ENCODE results near the gene MAP2K3.

MAP2K3 gene

GRCh38 chr17:21289902-21290571, 5.5 kb downstream of the MAP2K3 start:
- H3K27me3 ChIP-seq (ENCODE audit: control insufficient read depth, insufficient read depth, low read length, poor library complexity, severe bottlenecking): no peaks in the 10 kb centered on the region
- H3K9me3 ChIP-seq (ENCODE audit: control insufficient read depth, low read length): no peaks in the 10 kb centered on the region
- no peak overlapping the region for H3K4me3 ChIP-seq (ENCODE audit: insufficient read depth, low read depth, low read length)
- no peak overlapping the region for H3K27ac ChIP-seq (ENCODE audit: insufficient read depth, low read depth, low read length, poor library complexity, severe bottlenecking)
- H3K4me1 ChIP-seq (ENCODE audit: control insufficient read depth, insufficient read depth, low read length): peaks cover 13% of the 10 kb centered on the region
- H3K36me3 ChIP-seq (ENCODE audit: control insufficient read depth, insufficient read depth, low read length): no peaks in the 10 kb centered on the region
- 90 to 91% methylated on average over 18 of the region's 18 CpGs for WGBS, 2 experiments

GRCh38 chr17:21291357-21291756, 6.8 kb downstream of the MAP2K3 start:
- Histone ChIP-seq H3K4me3 (ENCODE audit: insufficient read depth, low read depth, low read length) (no peak overlapping the region), H3K27me3 (ENCODE audit: control insufficient read depth, insufficient read depth, low read length, poor library complexity, severe bottlenecking) (no peaks in the 10 kb centered on the region), H3K9me3 (ENCODE audit: control insufficient read depth, low read length) (no peaks in the 10 kb centered on the region), H3K4me1 (ENCODE audit: control insufficient read depth, insufficient read depth, low read length) (peaks cover 3% of the 10 kb centered on the region), H3K27ac (ENCODE audit: insufficient read depth, low read depth, low read length, poor library complexity, severe bottlenecking) (no peak overlapping the region), H3K36me3 (ENCODE audit: control insufficient read depth, insufficient read depth, low read length) (no peaks in the 10 kb centered on the region)
- WGBS, 2 experiments: 81 to 82% methylated on average over 10 of the region's 10 CpGs

DNA sequence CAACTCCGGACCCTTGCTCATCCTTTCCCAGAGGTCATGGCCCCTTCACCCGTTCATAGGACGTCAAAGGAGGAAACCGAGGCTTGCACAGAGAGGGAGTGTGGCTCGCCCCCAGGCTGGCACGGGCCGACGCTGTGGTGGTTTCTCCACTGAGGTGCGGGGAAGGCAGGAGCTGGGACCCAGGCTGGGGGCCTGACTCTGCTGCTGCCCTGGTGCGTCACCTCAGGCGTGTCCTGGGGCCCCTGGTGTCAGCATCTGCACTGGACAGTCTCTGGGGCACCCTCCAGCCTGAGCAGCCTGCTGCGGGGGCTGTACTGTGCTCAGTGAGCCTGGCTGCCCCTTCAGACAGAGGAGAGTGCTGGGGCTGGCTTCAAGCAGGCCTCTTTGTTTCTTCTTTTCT, 7.4 kb downstream of the MAP2K3 start:
- 67 to 68% methylated on average over 12 of the region's 12 CpGs for WGBS, 2 experiments
- no peaks in the 10 kb centered on the region for H3K4me1 ChIP-seq (ENCODE audit: control insufficient read depth, insufficient read depth, low read length)
- H3K4me3 ChIP-seq (ENCODE audit: insufficient read depth, low read depth, low read length): no peak overlapping the region
- no peaks in the 10 kb centered on the region for H3K9me3 ChIP-seq (ENCODE audit: control insufficient read depth, low read length)
- H3K27ac ChIP-seq (ENCODE audit: insufficient read depth, low read depth, low read length, poor library complexity, severe bottlenecking): no peak overlapping the region
- H3K36me3 ChIP-seq (ENCODE audit: control insufficient read depth, insufficient read depth, low read length): no peaks in the 10 kb centered on the region
- H3K27me3 ChIP-seq (ENCODE audit: control insufficient read depth, insufficient read depth, low read length, poor library complexity, severe bottlenecking): no peaks in the 10 kb centered on the region

DNA sequence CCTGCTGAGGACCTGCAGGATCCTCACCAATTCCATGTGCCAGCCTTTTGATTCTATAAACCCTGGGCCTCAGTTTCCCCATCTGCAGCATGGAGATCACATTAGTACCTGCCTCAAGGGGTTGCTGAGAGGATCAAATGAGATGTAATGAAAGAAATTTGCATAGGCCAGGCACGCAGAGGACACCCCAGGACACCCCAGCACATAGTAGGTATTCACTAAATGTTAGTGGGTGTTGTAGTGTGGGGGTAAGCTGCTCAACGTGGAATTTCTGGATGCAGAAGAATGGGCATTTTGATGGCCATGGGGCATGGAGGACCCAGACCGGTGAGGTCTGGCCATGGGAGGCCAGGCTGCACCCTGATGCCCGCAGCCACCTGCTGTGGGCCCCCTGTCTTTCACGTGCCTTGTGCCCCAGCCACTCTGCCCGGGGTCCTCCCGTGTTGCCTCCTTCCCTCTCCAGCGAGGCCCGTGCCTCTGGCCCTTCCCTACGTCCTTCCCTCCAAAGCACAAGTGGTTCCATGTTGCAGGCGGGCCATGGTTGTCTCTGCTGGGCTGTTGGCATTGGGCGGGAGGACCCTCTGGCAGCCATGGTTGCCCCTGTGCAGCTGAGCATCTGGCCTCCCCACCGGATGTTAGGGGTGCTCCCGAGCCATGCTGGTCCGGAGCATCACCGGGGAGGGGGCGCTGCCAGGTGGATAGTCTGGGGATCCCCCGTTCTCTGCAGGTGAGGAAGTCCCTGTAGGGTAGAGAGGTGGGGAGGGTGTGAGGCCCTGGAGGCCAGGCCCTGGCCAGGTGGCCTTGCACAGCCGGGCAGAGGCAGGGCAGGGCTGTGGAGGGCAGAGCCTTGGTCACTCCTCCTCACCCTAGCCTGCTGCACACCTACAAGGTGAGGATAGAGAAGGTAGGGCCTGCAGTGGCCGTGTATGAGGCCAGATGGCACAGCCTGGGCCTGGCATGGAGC, 8.6 kb downstream of the MAP2K3 start:
- Histone ChIP-seq H3K27me3 (ENCODE audit: control insufficient read depth, insufficient read depth, low read length, poor library complexity, severe bottlenecking) (no peaks in the 10 kb centered on the region), H3K36me3 (ENCODE audit: control insufficient read depth, insufficient read depth, low read length) (no peaks in the 10 kb centered on the region), H3K27ac (ENCODE audit: insufficient read depth, low read depth, low read length, poor library complexity, severe bottlenecking) (no peak overlapping the region), H3K4me1 (ENCODE audit: control insufficient read depth, insufficient read depth, low read length) (no peaks in the 10 kb centered on the region), H3K9me3 (ENCODE audit: control insufficient read depth, low read length) (no peaks in the 10 kb centered on the region), H3K4me3 (ENCODE audit: insufficient read depth, low read depth, low read length) (no peak overlapping the region)
- WGBS, 2 experiments: 83 to 85% methylated on average over 20 of the region's 20 CpGs

GRCh38 chr17:21293831-21294210, 9.3 kb downstream of the MAP2K3 start:
- H3K27me3 ChIP-seq (ENCODE audit: control insufficient read depth, insufficient read depth, low read length, poor library complexity, severe bottlenecking): no peaks in the 10 kb centered on the region
- no peaks in the 10 kb centered on the region for H3K9me3 ChIP-seq (ENCODE audit: control insufficient read depth, low read length)
- 61 to 65% methylated on average over 10 of the region's 10 CpGs for WGBS, 2 experiments
- H3K27ac ChIP-seq (ENCODE audit: insufficient read depth, low read depth, low read length, poor library complexity, severe bottlenecking): no peak overlapping the region
- no peaks in the 10 kb centered on the region for H3K36me3 ChIP-seq (ENCODE audit: control insufficient read depth, insufficient read depth, low read length)
- H3K4me1 ChIP-seq (ENCODE audit: control insufficient read depth, insufficient read depth, low read length): no peaks in the 10 kb centered on the region
- H3K4me3 ChIP-seq (ENCODE audit: insufficient read depth, low read depth, low read length): no peak overlapping the region

DNA sequence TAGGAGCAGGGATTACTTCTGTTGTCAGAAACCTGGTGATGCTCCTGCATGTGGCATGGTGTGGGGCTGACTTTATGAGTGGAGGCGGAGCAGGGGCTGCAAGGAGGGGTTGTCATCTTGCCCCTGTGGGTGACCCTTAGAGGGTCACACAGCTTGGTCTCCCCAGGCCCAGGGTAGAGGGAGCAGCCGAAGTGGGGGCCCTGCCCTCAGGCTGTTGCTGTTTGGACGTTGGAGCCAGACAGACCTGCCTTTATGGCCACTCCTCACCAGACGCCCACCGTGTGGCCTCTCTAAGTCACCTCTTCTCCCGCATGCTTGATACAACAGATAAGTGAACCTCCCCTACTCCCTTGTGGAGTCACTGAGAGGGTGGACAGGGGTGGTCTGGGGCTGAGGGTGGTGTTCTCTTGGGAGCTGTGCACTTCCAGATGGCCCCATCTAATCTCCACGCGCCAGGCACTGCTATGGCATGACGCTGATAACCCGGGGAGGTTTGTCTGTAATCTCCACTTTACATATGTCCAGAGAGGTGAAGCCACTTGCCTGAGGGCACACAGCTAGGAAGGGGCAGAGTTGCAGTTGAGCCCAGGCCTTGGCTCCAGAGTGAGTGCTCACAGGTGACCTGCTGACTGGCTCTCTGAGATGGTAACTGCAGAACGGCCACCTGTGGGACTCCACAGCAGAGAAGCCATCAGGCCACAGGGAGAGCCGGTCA, 10.0 kb downstream of the MAP2K3 start:
- Histone ChIP-seq H3K4me3 (ENCODE audit: insufficient read depth, low read depth, low read length) (no peak overlapping the region), H3K9me3 (ENCODE audit: control insufficient read depth, low read length) (no peaks in the 10 kb centered on the region), H3K27me3 (ENCODE audit: control insufficient read depth, insufficient read depth, low read length, poor library complexity, severe bottlenecking) (no peaks in the 10 kb centered on the region), H3K4me1 (ENCODE audit: control insufficient read depth, insufficient read depth, low read length) (no peaks in the 10 kb centered on the region), H3K36me3 (ENCODE audit: control insufficient read depth, insufficient read depth, low read length) (no peaks in the 10 kb centered on the region), H3K27ac (ENCODE audit: insufficient read depth, low read depth, low read length, poor library complexity, severe bottlenecking) (no peak overlapping the region)
- WGBS, 2 experiments: 69 to 71% methylated on average over 12 of the region's 12 CpGs

GRCh38 chr17:21295036-21295952, 10.8 kb downstream of the MAP2K3 start:
- H3K36me3 ChIP-seq (ENCODE audit: control insufficient read depth, insufficient read depth, low read length): peaks cover 2% of the 10 kb centered on the region
- H3K27me3 ChIP-seq (ENCODE audit: control insufficient read depth, insufficient read depth, low read length, poor library complexity, severe bottlenecking): no peaks in the 10 kb centered on the region
- no peak overlapping the region for H3K27ac ChIP-seq (ENCODE audit: insufficient read depth, low read depth, low read length, poor library complexity, severe bottlenecking)
- H3K9me3 ChIP-seq (ENCODE audit: control insufficient read depth, low read length): no peaks in the 10 kb centered on the region
- no peaks in the 10 kb centered on the region for H3K4me1 ChIP-seq (ENCODE audit: control insufficient read depth, insufficient read depth, low read length)
- H3K4me3 ChIP-seq (ENCODE audit: insufficient read depth, low read depth, low read length): no peak overlapping the region
- WGBS, 2 experiments: 82 to 84% methylated on average over 19 of the region's 19 CpGs

- WGBS, 2 experiments: 78 to 79% methylated on average over 22 of the region's 22 CpGs
- no peak overlapping the region for H3K4me3 ChIP-seq (ENCODE audit: insufficient read depth, low read depth, low read length)
These were observed 11.8 kb downstream of the MAP2K3 start for GRCh38 chr17:21296097-21297025.

DNA sequence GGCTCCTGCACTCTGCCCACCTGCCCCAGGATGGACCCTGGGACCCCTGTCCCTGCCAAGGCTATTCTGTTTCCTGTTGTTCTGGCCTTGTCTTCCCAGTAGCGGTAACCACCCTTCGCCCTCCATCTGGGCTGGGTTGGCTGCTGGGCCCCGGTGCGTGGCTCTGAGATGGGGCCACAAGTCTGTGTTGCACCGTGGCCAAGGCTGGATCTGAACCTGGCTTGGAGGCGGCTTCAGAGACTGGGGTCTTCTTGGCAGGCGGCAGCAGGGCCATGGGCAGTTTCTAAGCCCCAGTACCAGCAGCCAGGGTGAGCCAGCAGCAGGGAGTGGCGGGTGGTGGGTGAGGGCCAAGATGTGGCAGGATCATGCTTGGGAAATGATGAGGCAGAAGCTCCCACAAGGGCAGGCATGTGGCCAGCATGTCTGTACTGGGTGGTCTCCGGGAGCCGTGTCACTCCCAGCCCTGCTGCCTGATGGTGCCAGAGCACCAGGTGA, 12.6 kb downstream of the MAP2K3 start:
- no peak overlapping the region for H3K27ac ChIP-seq (ENCODE audit: insufficient read depth, low read depth, low read length, poor library complexity, severe bottlenecking)
- H3K4me3 ChIP-seq (ENCODE audit: insufficient read depth, low read depth, low read length): no peak overlapping the region
- H3K36me3 ChIP-seq (ENCODE audit: control insufficient read depth, insufficient read depth, low read length): peaks cover 6% of the 10 kb centered on the region
- H3K9me3 ChIP-seq (ENCODE audit: control insufficient read depth, low read length): no peaks in the 10 kb centered on the region
- H3K27me3 ChIP-seq (ENCODE audit: control insufficient read depth, insufficient read depth, low read length, poor library complexity, severe bottlenecking): no peaks in the 10 kb centered on the region
- no peaks in the 10 kb centered on the region for H3K4me1 ChIP-seq (ENCODE audit: control insufficient read depth, insufficient read depth, low read length)
- 82 to 83% methylated on average over 10 of the region's 10 CpGs for WGBS, 2 experiments

More at GRCh38 chr17:21296097-21297025, 11.8 kb downstream of the MAP2K3 start:
- H3K4me1 ChIP-seq (ENCODE audit: control insufficient read depth, insufficient read depth, low read length): no peaks in the 10 kb centered on the region
- H3K9me3 ChIP-seq (ENCODE audit: control insufficient read depth, low read length): no peaks in the 10 kb centered on the region
- no peak overlapping the region for H3K27ac ChIP-seq (ENCODE audit: insufficient read depth, low read depth, low read length, poor library complexity, severe bottlenecking)
- H3K27me3 ChIP-seq (ENCODE audit: control insufficient read depth, insufficient read depth, low read length, poor library complexity, severe bottlenecking): no peaks in the 10 kb centered on the region
- peaks cover 6% of the 10 kb centered on the region for H3K36me3 ChIP-seq (ENCODE audit: control insufficient read depth, insufficient read depth, low read length)

All from ectodermal cell (in vitro differentiated cells).